ENCODE measurements around the gene AHDC1.
"Not testable (repeated sequence)": the region's sequence is repeated elsewhere in the genome, so short reads cannot be mapped to it uniquely, and the experiment has no call there.

Gene AHDC1

GRCh38 chr1:27562534-27563340 lies 41.2 kb downstream of the AHDC1 start:
- DNase-seq = no peak

DNA sequence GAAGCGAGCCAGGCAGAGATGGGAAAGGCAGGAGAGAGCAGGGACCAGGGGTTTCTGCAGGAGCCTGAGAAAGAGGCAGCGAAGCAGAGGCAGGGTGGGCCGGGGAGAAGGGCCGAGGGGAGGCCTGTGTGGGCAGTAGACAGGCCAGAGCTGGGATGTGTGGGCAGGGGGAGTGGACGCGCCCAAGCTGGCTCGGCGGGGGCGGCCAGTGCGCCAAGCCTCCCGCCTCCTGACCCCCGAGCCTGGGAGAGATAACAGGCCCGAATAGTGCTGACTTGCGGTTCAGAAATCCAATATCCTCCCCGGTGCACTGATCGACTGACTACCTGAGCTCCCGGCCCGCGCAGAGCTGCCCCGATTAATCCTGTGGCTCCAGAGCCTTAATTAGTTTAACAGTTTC lies 41.9 kb downstream of the AHDC1 start:
- no peak for DNase-seq

DNA sequence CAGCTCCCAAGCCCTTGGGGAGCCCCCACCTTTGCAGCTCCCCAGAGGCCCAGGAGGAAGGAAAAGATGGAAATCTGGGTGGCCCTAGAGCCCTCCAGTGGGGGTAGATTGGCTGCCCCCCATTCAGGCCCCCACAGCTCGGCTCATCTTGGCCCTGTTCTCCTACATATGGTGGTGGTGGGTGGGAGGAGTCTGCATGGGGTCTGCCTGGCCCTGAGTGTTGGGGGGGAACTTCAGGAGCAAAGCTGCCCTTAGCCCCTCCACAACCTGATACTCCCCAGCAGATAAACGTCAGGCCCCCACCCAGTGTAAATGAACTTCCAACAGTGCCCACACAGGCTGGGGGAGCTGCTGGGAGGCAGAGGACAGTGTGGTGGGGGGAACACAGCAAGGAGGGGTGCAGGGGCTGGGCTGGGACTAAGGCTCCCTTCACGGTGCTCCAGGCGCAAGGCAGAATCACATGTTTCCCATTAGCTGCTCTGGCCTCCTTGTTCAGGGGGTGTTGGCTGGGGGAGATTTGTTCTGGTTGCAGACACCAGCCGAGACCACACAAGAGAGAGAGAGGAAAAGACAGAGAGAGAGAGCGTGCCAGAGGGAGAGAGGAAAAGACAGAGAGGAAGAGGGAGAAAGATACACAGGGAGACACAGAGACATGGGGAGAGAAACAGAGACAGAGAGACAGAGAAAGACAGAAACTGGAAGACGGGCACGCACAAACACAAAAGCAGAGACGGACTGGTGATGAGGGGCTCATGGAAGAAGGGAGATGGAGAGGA lies 42.6 kb downstream of the AHDC1 start:
- no peak for DNase-seq

GRCh38 chr1:27560268-27561123 lies 43.4 kb downstream of the AHDC1 start:
- no peak for DNase-seq

- no peak for DNase-seq
These were observed 44.4 kb downstream of the AHDC1 start for GRCh38 chr1:27559466-27560030.

GRCh38 chr1:27557596-27558340 lies 46.2 kb downstream of the AHDC1 start:
- no peak for DNase-seq

DNA sequence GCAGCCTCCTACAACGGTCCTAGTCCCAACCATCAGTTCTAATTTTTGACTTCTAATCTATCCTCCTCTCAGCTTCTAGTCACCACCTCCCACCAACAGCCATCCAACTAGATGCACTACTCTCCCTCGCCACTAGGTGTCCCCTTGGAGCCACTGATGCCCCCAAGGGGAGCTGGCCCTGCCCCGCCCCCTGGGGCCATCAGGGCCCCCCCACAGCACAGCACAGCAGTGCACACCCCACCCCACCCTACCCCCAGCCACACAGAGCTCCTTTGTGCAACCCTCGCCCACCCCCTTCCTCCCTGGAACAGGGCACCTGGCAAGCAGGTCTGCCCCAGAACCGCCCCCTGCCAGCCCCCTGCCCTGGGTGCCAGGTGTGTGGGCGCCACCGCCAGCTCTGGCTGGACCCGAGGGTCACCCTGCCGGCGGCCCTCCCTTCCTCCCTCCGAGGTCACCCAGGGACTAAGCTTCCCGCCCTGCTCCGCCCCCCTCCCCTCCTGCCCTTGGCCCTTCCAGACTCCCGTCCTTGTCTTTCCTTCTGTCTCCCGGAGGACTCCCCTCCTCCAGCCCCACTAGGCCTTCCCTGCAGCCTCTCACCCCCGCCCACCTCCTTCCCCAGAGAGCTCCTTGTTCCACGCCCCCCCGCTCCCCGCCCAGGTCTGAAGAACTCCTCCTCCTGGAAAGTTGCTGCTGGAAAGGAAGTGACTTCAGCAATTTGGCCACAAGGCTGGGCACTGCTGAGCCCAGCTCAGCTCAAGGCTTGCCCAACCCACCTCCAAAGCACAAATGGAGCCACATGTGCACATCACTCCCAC lies 47.0 kb downstream of the AHDC1 start:
- peak; percentile 90 for DNase-seq

- no peak for DNase-seq
These were observed 47.5 kb downstream of the AHDC1 start for GRCh38 chr1:27556435-27556780.

DNA sequence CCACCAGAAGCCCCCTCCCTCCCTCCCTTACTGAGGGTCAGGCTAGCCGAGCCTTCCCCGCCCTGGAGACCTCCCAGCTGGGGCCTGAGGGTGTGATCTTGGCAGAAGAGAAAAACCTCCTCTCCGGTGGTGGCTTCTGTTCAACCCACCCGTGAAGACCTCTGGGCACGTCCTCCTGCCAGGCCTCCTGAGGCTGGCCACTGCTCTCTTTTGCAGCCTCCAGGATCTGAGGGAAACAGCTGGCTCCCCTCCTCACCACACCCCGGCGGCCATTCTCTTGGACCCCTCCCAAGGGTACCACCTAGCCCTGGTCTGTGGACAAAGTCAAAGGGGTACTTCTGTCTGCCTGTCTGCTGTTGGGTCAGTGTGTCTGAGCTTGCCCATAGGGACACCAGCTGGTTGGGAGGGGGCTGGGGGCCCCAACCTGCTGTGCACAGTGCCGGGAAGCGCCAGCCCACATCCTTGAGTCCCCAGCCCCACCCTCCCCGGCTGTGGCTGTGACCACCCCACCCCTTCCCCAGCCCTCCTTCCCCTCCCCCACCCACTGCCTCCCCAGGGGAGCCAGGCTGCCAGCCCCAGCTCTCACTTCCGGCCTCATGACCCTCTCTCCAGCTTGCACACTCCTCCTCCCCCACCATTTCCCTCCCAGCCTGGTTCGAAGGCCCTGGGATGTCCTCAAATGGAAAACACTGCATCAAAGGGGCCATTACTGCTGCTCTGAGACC lies 48.1 kb downstream of the AHDC1 start:
- DNase-seq = no peak

GRCh38 chr1:27554759-27555699 lies 48.9 kb downstream of the AHDC1 start:
- DNase-seq = no peak

- DNase-seq = no peak
These were observed 49.7 kb downstream of the AHDC1 start for GRCh38 chr1:27554293-27554692.

- DNase-seq = not testable (repeated sequence)
These were observed 50.1 kb downstream of the AHDC1 start for GRCh38 chr1:27553823-27554222.

DNA sequence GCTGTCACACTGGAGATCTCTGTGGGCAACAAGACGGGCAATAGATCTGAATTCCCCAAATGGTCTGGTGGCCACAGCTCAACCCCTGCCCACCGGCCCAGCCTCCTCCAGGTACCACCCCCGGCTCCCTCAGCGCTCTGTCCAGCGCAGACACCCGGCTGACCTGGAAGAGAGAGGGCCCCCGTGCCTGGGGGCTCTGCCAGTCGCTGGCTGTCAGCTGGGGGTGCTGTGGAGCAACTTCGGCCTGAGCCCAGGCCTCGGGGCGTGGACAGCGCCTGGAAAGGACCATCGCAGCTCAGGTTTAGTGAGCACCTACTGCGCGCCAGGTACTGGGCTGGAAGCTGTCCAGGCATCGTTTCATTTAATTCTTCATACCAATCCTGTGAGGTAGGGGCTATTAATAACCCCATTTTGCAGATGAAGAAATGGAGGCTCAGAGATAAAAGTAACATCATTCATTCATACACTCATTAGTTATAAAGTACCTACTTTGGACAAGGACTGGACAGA lies 51.0 kb downstream of the AHDC1 start:
- DNase-seq = no peak

GRCh38 chr1:27551953-27552312 lies 52.0 kb downstream of the AHDC1 start:
- no peak for DNase-seq

GRCh38 chr1:27551170-27551952 lies 52.6 kb downstream of the AHDC1 start:
- DNase-seq = no peak

- DNase-seq = no peak
These were observed 53.3 kb downstream of the AHDC1 start for GRCh38 chr1:27550510-27551169.

DNA sequence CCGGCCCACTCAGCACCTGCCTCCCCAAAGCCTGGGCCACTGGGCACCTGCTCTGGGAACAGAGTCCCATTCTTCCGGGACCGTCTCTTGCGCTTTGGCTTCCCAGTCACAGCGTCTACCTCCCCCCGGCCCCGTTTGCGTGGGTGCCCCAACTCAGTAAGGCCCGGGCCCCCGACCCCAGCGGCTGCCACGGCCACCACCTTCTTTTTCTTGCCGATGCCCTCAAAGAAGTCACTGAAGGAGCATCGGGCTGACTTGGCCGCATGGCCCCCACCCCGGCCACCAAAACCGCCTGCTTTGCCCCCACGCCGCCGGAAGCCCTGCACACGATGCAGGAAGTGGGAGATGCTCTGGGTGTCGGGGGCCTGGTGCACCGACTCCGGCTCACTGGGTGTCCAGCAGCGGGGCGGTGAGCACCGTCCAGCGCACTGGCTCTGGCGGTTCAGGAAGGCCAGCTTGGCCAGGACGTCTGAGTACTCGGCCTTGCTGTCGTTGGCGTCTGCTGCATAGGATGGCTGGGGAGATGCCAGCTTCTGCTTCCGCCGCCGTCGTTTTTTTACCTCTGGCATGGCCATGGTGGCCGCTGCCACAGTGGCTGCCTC lies 54.0 kb downstream of the AHDC1 start:
- DNase-seq = no peak

All from HCEC 1CT (cell line).